GM18861 (cell line): ENCODE results near the gene SLC35G3.
"Not testable (repeated sequence)": the region's sequence is repeated elsewhere in the genome, so short reads cannot be mapped to it uniquely, and the experiment has no call there.

ENCODE experiments used
- ATAC-seq: cut with Tn5 transposase; IDR thresholded peaks from one replicate; pipeline ENCODE4 v1.9.1; 2021; ENCODE audit not compliant: unreplicated experiment

Gene SLC35G3

DNA sequence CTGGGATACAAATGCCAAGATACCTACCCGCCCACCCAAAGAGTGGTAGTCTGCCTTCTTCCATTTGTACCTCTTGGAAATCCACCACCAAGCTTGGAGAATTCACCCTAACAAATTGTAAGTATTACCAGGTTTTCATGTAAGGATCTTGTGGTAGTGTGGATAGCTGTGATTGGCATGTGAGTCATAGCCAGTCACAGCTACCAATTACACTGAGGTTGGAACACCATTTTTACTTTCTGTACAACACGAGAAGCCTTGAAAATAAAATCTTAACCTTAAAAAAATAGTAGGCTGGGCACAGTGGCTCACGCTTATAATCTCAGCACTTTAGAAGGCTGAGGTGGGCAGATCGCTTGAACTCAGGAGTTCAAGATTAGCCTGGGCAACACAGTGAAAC is 18.5 kb upstream of the SLC35G3 start:
- no peak for ATAC-seq

DNA sequence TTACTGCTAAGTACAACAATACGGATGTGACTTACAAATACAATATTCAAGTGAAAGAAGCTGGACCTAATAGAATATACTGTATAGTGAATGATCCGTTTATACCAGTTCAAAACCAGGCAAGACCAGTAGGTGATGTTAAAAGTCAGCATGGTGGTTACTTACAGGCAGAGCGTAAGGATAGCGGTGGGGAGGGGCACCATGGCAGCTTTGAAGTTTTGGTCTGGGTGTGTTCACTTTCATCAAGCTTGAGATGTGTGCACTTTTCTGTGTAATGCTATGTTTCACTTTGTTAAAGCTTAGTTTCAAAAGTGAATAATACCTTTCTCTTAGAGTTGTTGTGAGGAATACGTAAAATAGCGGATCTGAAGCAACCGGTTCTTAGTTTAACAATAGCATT is 16.5 kb upstream of the SLC35G3 start:
- ATAC-seq = no peak

DNA sequence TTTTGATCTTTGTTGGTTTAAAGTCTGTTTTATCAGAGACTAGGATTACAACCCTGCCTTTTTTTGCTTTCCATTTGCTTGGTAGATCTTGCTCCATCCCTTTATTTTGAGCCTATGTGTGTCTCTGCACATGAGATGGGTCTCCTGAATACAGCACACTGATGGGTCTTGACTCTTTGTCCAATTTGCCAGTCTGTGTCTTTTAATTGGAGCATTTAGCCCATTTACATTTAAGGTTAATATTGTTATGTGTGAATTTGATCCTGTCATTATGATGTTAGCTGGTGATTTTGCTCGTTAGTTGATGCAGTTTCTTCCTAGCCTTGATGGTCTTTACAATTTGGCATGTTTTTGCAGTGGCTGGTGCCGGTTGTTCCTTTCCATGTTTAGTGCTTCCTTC is 8.4 kb upstream of the SLC35G3 start:
- ATAC-seq = not testable (repeated sequence)

DNA sequence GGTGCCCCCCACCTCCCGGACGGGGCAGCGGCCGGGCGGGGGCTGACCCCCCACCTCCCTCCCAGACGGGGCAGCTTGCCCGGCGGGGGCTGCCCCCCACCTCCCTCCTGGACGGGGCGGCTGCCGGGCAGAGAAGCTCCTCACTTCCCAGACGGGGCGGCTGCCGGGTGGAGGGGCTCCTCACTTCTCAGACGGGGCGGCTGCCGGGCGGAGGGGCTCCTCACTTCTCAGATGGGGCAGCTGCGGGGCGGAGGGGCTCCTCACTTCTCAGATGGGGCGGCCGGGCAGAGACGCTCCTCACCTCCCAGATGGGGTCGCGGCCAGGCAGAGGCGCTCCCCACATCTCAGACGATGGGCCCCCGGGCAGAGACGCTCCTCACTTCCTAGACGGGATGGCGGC is 869 bp upstream of the SLC35G3 start:
- ATAC-seq = not testable (repeated sequence)

DNA sequence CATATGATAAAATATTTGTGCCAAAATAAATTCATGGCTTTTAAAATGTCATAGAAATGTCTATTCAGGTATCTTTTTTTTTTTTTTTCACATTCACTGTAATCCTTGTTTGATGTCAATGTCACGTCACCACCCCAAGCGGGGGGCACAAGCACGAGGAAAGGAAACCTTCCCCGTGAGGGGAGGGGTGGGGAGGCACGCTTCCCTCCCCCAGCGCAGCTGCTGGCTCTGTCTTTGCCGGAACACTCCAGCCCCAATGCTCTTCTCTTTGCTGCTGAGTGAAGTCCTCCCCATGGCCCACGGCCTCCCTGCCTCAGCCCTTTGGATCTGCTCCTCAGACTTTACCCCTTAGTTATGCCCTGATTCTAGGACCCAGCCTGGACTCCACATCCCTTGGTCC is 1.5 kb downstream of the SLC35G3 start:
- no peak for ATAC-seq

DNA sequence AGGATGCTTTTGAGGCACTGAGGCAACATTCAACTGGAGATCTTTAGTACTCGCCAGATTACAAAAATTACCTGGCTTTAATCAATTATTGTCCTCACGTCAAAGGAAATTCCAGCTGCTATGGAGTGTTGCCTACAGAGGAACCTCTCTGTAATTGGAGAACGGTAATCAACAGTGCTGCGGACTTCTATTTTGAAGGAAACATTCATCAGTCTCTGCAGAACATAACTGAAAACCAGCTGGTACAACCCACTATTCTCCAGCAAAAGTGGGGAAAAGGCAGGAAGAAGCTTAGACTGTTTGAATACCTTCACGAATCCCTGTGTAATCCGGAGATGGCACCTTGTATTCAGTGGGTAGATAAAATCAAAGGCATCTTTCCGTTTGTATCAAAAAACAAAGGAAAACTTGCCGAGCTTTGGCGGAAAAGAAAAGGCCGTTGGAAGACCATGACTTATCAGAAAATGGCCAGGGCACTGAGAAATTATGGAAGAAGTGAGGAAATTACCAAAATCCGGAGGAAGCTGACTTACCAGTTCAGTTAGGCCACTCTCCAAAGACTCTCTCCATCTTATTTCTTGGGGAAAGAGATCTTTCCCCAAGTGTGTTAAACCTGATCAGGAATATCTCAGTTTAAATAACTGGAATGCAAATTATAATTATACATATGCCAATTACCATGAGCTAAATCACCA is 3.0 kb downstream of the SLC35G3 start:
- ATAC-seq = no peak

DNA sequence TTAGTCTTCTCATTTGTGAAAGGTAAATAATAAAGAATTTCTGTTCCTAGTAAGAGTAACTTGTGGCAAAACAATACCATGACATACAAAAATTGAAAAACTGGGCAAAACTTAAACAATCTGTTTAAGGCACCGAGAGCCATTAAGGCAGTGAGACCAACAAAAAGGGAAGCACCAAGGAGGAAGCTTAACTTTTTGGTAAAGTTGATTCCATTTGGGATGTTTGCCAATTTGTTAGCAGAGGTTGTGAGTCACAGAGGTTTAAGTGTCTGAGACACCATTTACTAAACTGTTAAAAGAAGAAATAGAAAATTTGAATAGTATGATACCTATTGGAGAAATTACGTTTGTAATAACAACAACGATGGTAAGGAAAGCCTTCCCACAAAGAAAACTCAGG is 4.9 kb downstream of the SLC35G3 start:
- ATAC-seq = no peak

DNA sequence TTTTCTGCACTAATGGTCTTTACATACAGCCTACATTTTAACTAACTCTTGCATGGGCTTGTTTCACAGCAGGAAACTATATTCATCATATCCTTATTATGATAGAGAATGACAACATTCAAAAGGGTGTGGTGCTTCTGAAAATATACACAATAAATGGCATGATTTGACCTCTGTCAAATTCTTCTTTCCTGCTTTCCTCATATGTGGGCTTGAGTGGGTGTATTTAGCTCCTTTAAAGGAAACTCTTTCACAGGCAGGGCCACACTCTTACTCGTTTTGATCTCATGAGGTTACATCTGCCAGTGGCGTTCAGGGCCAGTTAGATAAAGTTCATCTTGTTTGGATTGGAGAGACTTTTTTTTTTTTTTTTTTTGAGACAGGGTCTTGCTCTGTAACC is 6.1 kb downstream of the SLC35G3 start:
- no peak for ATAC-seq

DNA sequence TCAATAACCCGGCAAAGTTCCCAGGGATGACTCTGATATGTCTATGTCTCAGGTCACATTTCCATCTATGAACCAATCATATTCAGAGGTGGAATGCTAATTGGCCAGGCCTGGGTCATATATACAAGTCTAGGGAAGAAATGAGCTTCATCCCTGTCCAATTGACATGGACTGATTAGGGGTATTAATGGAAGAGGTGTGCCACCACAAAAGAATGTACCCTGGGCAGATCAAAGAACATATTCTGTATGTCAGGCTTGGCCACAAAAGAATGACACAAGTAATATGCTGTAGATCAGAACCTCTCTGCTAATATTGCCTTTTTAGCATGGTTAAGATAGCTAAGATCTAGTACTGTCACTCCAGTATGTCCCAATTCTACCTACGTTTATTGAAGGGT is 6.7 kb downstream of the SLC35G3 start:
- ATAC-seq = no peak

DNA sequence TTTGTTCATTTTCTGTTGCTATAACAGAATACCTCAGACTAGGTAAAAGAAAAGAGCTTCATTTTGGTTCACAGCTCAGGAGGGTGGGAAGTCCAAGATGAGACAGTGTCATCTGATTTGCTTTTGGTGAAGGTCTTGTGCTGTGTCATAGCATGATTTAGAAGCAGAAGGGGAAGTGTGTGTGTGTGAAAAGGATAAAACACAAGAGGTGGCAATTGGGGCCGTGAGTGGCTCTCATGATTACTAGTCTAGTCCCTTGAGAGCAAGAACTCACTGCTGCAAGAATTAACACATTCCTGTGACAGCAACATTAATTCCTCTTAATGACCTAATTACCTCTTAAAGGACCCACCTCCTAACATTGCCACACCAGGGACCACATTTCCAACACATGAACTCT is 8.3 kb downstream of the SLC35G3 start:
- no peak for ATAC-seq

DNA sequence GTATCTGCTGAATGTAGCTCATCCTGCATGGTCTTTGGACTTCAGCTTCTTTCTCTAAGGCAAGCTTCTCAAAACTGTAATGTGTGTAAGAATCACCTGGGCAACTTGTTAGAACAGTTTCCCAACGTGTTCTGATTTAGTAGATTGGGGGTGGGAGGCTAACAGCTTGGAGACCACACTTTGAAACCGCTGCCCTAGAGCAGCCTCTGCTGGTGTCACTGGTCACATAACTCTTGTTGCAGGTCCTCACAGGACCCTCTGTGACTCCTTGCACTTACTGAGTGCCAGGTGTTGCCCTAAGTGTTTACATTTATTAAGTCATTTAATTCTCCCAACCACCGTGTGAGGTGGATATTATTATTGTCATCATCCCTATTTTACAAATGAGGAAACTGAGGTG is 9.9 kb downstream of the SLC35G3 start:
- ATAC-seq = no peak

DNA sequence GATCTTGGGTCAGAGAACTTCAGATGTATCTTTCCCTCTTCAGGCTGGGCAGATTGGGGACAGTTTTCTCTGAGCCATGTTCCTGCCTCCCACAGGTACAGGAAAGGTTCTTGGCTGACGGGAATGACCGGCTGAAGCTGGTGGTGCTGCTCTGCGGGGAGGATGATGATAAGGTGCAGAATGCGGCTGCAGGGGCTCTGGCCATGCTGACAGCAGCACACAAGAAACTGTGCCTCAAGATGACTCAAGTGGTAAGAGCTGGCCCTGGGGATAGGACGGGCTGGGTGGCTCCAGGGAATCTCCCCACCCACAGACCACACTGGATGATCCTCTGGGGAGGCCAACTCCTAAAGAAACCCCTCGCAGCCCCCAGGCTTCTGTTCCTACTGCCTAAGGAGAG is 10.9 kb downstream of the SLC35G3 start:
- no peak for ATAC-seq

DNA sequence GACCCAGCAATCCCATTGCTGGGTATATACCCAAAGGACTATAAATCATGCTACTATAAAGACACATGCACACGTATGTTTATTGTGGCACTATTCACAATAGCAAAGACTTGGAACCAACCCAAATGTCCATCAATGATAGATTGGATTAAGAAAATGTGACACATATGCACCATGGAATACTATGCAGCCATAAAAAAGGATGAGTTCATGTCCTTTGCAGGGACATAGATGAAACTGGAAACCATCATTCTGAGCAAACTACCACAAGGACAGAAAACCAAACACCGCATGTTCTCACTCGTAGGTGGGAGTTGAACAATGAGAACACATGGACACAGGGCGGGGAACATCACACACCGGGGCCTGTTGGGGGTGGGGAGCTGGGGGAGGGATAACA is 14.8 kb downstream of the SLC35G3 start:
- not testable (repeated sequence) for ATAC-seq

DNA sequence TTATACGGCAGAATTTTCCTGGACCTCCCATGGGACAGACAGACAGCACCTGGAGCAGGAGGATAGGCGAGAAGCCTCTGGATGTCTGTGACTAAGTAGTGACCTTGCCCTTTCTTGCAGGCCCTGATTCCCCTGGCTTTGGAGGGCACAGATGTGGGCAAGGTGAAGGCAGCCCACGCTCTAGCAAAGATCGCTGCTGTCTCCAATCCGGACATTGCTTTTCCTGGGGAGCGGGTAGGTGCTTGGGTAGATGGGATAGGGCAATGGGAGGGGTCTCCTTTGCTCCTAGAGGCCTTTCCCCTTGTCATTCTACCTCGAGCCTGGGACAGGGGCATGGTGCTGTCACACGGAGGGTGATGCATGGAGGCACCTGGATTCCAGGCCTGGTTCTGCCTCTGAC is 17.3 kb downstream of the SLC35G3 start:
- ATAC-seq = no peak

DNA sequence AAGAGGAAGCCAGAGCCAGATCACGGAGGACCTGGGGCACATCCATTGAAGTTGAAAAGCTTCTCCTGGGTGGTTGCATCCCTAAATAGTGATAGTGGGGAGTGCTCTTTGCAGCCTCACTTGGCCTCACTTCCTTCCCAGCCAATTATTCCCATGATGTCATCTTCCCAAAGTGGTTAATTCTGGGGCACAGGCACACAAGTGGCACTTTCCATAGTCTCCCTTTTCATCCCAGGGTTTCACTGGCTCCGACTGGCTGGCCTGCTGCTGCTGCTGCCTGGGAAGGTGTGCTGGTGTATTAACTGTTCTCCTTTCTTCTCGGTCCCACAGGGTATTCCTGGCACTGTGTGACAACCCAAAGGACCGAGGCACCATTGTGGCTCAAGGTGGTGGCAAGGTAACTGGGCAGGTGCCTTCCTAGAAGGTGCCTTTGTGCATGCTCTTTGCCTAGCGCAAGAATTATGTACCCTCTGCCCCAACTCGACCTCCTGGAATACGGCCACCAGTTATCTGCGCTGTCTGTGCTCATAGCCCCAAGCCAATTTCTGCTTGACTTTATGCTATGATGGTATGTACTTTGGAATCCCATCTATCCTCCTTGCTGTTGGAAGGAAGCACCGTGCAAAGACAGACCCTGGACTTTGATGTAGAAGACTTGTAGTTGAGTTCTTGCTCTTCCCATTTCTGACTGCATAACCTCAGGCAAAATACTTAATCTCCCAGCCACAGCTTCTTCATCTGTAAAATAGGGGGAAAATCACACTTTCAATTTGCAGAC is 18.4 kb downstream of the SLC35G3 start:
- no peak for ATAC-seq

DNA sequence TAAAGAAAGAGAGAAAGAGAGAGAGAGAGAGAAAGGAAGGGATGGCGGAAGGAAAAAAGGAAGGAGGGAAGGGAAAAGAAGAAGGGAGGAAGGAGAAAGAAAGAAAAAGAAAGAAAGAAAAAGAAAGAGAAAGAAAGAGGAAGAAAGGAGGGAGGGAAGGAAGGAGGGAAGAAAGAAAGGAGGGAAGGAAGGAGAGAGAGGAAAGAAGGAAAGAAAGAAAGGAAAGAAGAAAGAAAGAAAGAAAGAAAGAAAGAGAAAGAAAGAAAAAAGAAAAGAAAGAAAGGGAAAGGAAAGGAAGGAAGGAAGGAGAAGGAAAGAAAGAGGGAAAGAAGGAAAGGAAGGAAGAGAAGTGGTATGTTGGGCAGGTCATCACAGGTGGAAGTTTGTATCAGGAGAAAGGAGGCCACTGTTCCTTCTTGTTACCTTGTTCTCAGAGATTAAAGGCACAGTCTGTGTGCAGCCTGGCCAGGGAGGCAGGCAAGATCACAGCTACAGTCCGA is 19.3 kb downstream of the SLC35G3 start:
- no peak for ATAC-seq

DNA sequence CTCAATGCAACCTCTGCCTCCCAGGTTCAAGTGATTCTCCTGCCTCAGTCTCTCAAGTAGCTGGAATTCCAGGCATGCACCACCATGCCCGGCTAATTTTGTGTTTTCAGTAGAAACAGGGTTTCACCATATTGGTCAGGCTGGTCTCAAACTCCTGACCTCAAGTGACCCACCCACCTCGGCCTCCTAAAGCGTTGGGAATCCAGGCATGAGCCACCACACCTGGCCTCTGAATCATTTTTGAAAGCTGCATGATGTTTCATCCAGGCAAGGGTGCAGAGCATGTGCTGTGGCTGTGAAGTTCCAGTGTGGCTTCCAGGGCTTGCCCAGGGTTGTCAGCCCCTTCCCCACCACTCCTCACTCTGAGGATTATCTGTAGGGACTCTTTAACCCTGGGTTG is 21.9 kb downstream of the SLC35G3 start:
- ATAC-seq = not testable (repeated sequence)

DNA sequence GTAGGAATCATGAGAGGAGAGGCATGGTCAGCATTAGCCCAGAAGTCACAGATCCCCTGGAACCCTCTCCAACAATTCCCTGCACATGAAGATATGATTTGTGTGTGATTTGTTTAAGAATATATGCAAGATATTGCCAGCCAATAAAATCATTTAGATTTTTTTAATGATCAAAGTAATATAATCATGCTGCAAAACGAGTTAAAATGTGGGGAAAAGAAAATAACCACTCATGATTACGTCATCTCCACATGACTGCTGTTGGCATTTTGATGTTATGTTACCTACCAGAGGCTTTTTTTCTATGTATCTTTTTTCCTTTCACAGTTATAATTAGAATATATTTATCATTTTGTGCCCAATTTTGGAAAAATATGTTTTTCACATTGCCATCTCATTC is 22.4 kb downstream of the SLC35G3 start:
- no peak for ATAC-seq

DNA sequence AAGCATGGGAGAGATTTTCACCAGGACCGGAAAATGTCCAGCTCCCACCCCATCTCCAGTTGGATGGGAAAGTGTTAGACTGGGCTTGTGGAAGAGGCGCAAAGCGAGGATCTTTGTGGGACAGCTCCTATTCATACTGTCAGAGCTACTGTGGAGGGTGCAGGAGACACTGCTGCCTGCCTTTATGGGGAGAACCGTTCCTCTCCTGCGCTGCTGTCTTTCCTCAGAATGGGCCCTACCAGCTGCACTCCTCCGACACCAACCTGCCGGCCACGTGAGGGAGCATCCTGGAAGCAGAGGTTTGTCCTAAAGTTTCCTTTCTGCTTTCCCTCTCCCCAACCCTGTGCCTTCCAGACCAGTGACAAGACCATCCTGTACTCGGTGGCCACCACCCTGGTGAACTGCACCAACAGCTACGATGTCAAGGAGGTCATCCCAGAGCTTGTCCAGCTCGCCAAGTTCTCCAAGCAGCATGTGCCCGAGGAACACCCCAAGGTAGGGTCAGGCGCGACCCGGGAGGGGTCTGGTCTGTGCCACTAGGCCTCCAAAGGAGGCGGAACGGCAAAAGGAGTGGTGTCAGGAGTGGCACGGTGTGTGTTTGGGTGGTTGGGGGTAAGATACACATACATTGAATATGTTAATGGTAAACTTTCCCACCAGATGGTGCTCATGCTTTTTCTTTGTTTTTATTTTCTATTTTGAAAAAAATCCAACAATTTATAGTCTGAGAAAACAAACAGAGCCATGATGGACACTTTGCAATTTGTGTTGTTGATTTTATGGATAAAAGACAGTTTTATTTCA is 23.0 kb downstream of the SLC35G3 start:
- no peak for ATAC-seq

DNA sequence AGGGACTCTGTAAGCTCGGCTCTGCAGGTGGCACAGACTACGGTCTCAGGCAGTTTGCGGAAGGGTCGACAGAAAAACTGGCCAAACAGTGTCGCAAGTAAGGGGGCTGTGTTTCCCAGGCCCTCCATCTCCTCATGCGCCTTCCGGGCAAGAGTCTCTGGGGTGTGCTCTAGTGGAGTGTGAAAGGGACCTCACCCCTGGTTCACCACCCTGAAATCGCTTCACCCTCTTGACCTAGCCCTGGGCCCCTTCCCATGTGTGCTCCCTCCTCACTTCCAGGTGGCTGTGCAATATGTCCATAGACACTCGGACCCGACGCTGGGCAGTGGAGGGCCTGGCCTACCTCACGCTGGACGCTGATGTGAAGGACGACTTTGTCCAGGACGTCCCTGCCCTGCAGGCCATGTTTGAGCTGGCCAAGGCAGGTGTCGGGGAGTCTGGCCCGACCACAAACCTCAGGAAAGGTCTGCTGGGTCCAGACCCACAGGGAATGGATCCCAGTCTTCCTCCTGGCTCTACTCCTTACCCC is 24.3 kb downstream of the SLC35G3 start:
- ATAC-seq = no peak

DNA sequence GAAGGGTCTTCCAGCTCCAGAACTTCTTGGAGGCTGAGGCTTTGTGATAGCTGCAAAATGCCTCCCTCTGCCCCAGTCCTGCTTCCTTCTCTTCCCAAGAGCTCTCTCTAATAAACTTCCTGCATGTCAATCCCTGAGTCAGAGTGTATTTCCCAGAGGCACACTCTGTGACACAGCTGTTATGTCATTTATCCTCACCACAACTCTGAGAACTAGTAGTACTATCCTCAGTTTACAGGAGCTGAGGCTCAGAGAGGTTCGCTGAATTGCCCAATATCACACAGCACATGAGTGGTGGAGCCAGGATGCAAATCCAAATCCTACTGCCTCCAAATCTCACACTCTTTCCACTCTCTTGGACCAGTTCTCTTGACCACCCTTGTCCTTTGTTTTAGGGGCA is 26.5 kb downstream of the SLC35G3 start:
- ATAC-seq = no peak
